Measurements from ENCODE around the gene KIF4A. TPM values are rescaled to one million over a fixed set of nuclear protein-coding genes. Genes with fewer than 3 reads are reported as not detected.
"Not testable (repeated sequence)": the region's sequence is repeated elsewhere in the genome, so short reads cannot be mapped to it uniquely, and the experiment has no call there.

KIF4A gene
- total RNA-seq, 2 experiments from 2014 or later, result 29.9 to 40.7 TPM

DNA sequence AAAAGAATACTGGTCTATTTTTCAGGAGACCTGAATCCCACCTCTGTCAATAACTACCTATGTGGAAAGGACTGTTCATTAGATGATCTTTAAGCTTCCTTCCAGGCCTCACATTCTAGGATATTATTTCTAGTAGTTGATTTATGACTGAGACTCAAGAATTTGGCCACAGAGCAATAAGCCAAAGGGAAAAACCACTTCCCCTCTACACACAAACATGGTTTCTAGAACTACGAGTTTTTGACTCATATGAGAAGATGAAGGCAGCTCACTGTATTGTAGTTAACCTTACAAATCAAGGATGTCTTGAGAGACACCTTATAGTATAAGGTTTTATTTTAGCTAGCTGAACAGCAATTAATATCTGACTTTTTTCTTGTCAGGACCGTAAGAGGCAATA lies 96.3 kb downstream of the KIF4A start:
- Histone ChIP-seq H2AFZ (ENCODE audit: low read length) (no peak overlapping the region), H3K9me3 (ENCODE audit: low read length) (no peaks in the 10 kb centered on the region), H4K20me1 (ENCODE audit: insufficient read depth, low read length) (no peaks in the 10 kb centered on the region), H3K36me3 (ENCODE audit: insufficient read depth, low read length) (peaks cover 76% of the 10 kb centered on the region), H3K4me2 (ENCODE audit: low read length) (no peak overlapping the region), H3K4me1 (ENCODE audit: insufficient read depth, low read length, poor library complexity, severe bottlenecking) (no peaks in the 10 kb centered on the region), H3K9me2 (ENCODE audit: insufficient read depth, low read length) (no peaks in the 10 kb centered on the region), H3K4me3 (ENCODE audit: low read depth, low read length, poor library complexity, severe bottlenecking) (no peak overlapping the region), H3K27ac (ENCODE audit: low read depth, low read length, poor library complexity, severe bottlenecking) (no peak overlapping the region), H3K79me2 (ENCODE audit: insufficient read depth, low read depth, low read length) (no peaks in the 10 kb centered on the region)
- intact Hi-C loops (cut with micrococcal nuclease; ENCODE audit: unreplicated experiment), result no loop called here
- no peak for DNase-seq (ENCODE audit: low spot score)
- POLR2A ChIA-PET, result interaction anchor here (1.2 kb wide), 1 partner anchor 12 kb away, joined by 3 read pairs; no protein-coding TSS in a partner anchor
- TF ChIP-seq, protein P1, sequence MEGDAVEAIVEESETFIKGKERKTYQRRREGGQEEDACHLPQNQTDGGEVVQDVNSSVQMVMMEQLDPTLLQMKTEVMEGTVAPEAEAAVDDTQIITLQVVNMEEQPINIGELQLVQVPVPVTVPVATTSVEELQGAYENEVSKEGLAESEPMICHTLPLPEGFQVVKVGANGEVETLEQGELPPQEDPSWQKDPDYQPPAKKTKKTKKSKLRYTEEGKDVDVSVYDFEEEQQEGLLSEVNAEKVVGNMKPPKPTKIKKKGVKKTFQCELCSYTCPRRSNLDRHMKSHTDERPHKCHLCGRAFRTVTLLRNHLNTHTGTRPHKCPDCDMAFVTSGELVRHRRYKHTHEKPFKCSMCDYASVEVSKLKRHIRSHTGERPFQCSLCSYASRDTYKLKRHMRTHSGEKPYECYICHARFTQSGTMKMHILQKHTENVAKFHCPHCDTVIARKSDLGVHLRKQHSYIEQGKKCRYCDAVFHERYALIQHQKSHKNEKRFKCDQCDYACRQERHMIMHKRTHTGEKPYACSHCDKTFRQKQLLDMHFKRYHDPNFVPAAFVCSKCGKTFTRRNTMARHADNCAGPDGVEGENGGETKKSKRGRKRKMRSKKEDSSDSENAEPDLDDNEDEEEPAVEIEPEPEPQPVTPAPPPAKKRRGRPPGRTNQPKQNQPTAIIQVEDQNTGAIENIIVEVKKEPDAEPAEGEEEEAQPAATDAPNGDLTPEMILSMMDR (conservative IDR thresholded peaks at IDR 0.05; ENCODE audit: low read length), result no peak
- TF ChIP-seq EZH2phosphoT487 (IDR thresholded peaks at IDR 0.05; ENCODE audit: borderline replicate concordance, low read depth, low read length), result no peak
- CTCF ChIA-PET (ENCODE audit: unreplicated experiment), result no interaction called here
- no TSS peak for BruUV-seq (replicated peaks)

DNA sequence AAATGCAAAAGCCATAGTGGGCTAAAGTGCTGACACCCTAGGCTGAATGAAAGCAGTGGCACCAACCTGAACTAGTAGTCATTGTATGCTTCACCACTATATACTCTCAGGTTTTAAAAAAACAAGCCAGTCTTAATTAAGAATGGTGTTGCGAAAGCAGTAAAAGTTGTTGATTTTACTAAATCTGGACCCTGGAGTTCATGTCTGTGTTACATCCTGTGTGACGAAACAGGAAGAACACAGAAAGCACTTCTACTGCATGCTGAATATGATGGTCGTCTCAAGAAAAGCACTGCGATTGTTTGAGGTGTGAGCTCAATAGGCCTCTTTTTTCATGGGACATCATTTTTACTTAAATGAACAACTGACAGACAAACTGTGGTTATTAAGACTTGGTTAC lies 109.0 kb downstream of the KIF4A start:
- no peak overlapping the region for H2AFZ ChIP-seq (ENCODE audit: low read length)
- H3K4me2 ChIP-seq (ENCODE audit: low read length), result peak overlapping the region; percentile 41; the same call in 1 of the 2 replicates
- ChIA-PET POLR2A (no interaction called here), CTCF (ENCODE audit: unreplicated experiment) (interaction anchor here (0.6 kb wide), 1 partner anchor 34 kb away, joined by 3 read pairs; no protein-coding TSS in a partner anchor)
- H4K20me1 ChIP-seq (ENCODE audit: insufficient read depth, low read length), result no peaks in the 10 kb centered on the region
- peak; percentile 26 for DNase-seq (ENCODE audit: low spot score)
- TF ChIP-seq, protein P1 (conservative IDR thresholded peaks at IDR 0.05; ENCODE audit: low read length), result no peak
- TF ChIP-seq EZH2phosphoT487 (IDR thresholded peaks at IDR 0.05; ENCODE audit: borderline replicate concordance, low read depth, low read length), result no peak
- no peaks in the 10 kb centered on the region for H3K9me2 ChIP-seq (ENCODE audit: insufficient read depth, low read length)
- H3K9me3 ChIP-seq (ENCODE audit: low read length), result no peaks in the 10 kb centered on the region
- no TSS peak for BruUV-seq (replicated peaks)
- peaks cover 62% of the 10 kb centered on the region for H3K36me3 ChIP-seq (ENCODE audit: insufficient read depth, low read length)
- H3K27ac ChIP-seq (ENCODE audit: low read depth, low read length, poor library complexity, severe bottlenecking), result peak overlapping the region; percentile 52
- intact Hi-C loops (cut with micrococcal nuclease; ENCODE audit: unreplicated experiment), result no loop called here
- H3K4me1 ChIP-seq (ENCODE audit: insufficient read depth, low read length, poor library complexity, severe bottlenecking), result peaks cover 11% of the 10 kb centered on the region
- H3K79me2 ChIP-seq (ENCODE audit: insufficient read depth, low read depth, low read length), result no peaks in the 10 kb centered on the region
- no peak overlapping the region for H3K4me3 ChIP-seq (ENCODE audit: low read depth, low read length, poor library complexity, severe bottlenecking)

DNA sequence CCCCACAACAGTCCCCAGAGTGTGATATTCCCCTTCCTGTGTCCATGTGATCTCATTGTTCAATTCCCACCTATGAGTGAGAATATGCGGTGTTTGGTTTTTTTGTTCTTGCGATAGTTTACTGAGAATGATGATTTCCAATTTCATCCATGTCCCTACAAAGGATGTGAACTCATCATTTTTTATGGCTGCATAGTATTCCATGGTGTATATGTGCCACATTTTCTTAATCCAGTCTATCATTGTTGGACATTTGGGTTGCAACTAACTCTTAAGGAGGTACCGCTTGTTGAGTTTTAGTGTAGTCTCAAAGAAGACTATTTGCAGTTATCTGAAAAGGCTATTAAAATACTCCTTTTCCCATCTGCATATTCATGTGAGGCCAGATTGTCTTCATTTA lies 110.3 kb downstream of the KIF4A start:
- H3K36me3 ChIP-seq (ENCODE audit: insufficient read depth, low read length), result peaks cover 65% of the 10 kb centered on the region
- DNase-seq (ENCODE audit: low spot score); BruUV-seq (replicated peaks); H2AFZ ChIP-seq (ENCODE audit: low read length); H3K4me2 ChIP-seq (ENCODE audit: low read length); H3K4me3 ChIP-seq (ENCODE audit: low read depth, low read length, poor library complexity, severe bottlenecking); intact Hi-C loops (cut with micrococcal nuclease; ENCODE audit: unreplicated experiment); H4K20me1 ChIP-seq (ENCODE audit: insufficient read depth, low read length); POLR2A ChIA-PET; H3K79me2 ChIP-seq (ENCODE audit: insufficient read depth, low read depth, low read length); H3K9me3 ChIP-seq (ENCODE audit: low read length); H3K27ac ChIP-seq (ENCODE audit: low read depth, low read length, poor library complexity, severe bottlenecking); CTCF ChIA-PET (ENCODE audit: unreplicated experiment); H3K9me2 ChIP-seq (ENCODE audit: insufficient read depth, low read length): not testable (repeated sequence)
- peaks cover 11% of the 10 kb centered on the region for H3K4me1 ChIP-seq (ENCODE audit: insufficient read depth, low read length, poor library complexity, severe bottlenecking)

Data from OCI-LY7 (cell line).